ENCODE data around the gene CCDC6. TPM values are rescaled to one million over a fixed set of nuclear protein-coding genes. Genes with fewer than 3 reads are reported as not detected.
A peak's percentile ranks its signal among the peaks of the same experiment; 100 is the strongest.

Gene CCDC6
- total and polyA plus RNA-seq, 2 of the 8 experiments (the other 6 are each of a cell fraction or from before 2014, with no cell fraction given), result 42.2 to 74.4 TPM

DNA sequence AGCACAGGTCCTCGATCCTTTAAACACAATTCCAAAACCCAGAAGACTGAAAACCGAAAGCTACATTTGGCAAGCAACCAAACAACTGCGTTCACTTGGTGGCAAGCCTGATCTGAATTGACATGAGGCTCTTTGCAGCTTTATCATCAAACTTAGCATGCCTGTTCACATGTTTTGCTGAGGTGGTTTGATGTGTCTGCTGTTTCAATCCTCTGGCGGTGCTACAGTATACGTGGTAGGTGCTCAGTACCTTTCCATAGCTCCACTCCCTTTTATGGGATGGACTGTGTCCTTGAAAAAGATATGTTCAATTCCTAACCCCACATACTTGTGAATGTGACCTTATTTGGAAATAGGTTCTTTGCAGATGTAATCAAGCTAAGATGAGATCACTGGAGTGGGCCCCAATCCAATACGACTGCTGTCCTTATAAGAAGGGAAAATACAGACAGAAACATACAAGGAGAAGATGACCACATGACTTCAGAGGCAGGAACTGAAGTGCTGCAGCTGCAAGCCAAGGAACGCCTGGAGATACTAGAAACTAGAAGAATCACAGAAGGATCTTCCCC lies 33.4 kb downstream of the CCDC6 start:
- Histone ChIP-seq H3K9me3 (ENCODE audit: insufficient read depth in 2 of 2, low read depth in 1 of 2, low read length in 1 of 2) (no peaks in the 10 kb centered on the region), H4K5ac (ENCODE audit: insufficient read length, low read depth, low read length) (no peak overlapping the region), H3K79me2 (ENCODE audit: control insufficient read depth in 1 of 2, insufficient read depth in 2 of 2, low read length in 2 of 2) (peaks cover 46 to 100% of the 10 kb centered on the region in 2 experiments; a peak in 3 of 4 replicates), H2BK5ac (ENCODE audit: low read depth, low read length) (no peak overlapping the region), H3K18ac (ENCODE audit: extremely low read depth, low read length) (no peak overlapping the region), H4K20me1 (replicated peaks in 1 of 2; ENCODE audit: control insufficient read depth in 1 of 2, insufficient read depth in 2 of 2, low read length in 2 of 2) (peaks cover 9 to 24% of the 10 kb centered on the region in 2 experiments), H3K36me3 (ENCODE audit: control insufficient read depth in 2 of 4, insufficient read depth in 4 of 4, low read length in 3 of 4) (no peaks in the 10 kb centered on the region), H2BK12ac (ENCODE audit: low read depth, low read length) (no peak overlapping the region), H4K91ac (replicated peaks; ENCODE audit: insufficient read length, low read length) (no peak overlapping the region), H3K23me2 (ENCODE audit: low read depth, low read length) (no peaks in the 10 kb centered on the region; the same call in 1 of the 2 replicates), H3K4me1 (replicated peaks in 1 of 4; ENCODE audit: control insufficient read depth in 3 of 4, insufficient read depth in 4 of 4, low read length in 3 of 4) (peaks cover 0 to 36% (median 18%) of the 10 kb centered on the region in 4 experiments; a peak in 4 of 7 replicates), H3K14ac (ENCODE audit: insufficient read length) (no peak overlapping the region), H3K4me2 (ENCODE audit: insufficient read depth in 1 of 2, low read depth in 2 of 2, low read length in 2 of 2) (no peak overlapping the region; a peak in 1 of 4 replicates), H3K23ac (ENCODE audit: insufficient read length) (no peak overlapping the region), H4K8ac (ENCODE audit: extremely low read depth, insufficient read depth, low read length) (no peak overlapping the region), H2BK15ac (ENCODE audit: low read length) (no peak overlapping the region), H2AFZ (ENCODE audit: low read length) (no peak overlapping the region), H3K79me1 (ENCODE audit: low read depth, low read length) (peaks cover 6% of the 10 kb centered on the region), H3K4me3 (ENCODE audit: extremely low read depth in 1 of 4, insufficient read depth in 2 of 4, low read depth in 3 of 4, low read length in 4 of 4) (no peak overlapping the region), H2BK20ac (ENCODE audit: low read length) (no peak overlapping the region), H2BK120ac (replicated peaks; ENCODE audit: low read depth, low read length) (no peak overlapping the region), H3K27ac (ENCODE audit: low read depth, low read length) (no peak overlapping the region), H3K9ac (replicated peaks in 1 of 4; ENCODE audit: extremely low read depth in 1 of 4, low read depth in 3 of 4, low read length in 3 of 4) (no peak overlapping the region), H3K27me3 (replicated peaks in 1 of 4; ENCODE audit: control insufficient read depth in 3 of 4, extremely low read depth in 1 of 4, insufficient read depth in 3 of 4, low read length in 3 of 4) (no peaks in the 10 kb centered on the region), H3K4ac (replicated peaks; ENCODE audit: insufficient read length, low read depth, low read length) (no peak overlapping the region), H3K56ac (replicated peaks; ENCODE audit: insufficient read length, low read depth, low read length) (no peak overlapping the region), H2AK5ac (ENCODE audit: low read depth, low read length) (0 out of 2 replicates have a peak overlapping the region, but pooled peaks have one; percentile 4)
- TF ChIP-seq SRF (IDR thresholded peaks at IDR 0.05; ENCODE audit: low read depth, low read length), result peak; percentile 66; the same call in 1 of the 2 replicates
- no peak for TF ChIP-seq GABPA (IDR thresholded peaks at IDR 0.05; ENCODE audit: borderline replicate concordance, insufficient read depth, low read length)
- ChIA-PET CTCF (ENCODE audit: partially characterized antibody) (interaction anchor here (0.6 to 6.0 kb wide), 11 partner anchors 7 to 159 kb away, joined by 3 to 32 read pairs (median 3); no protein-coding TSS in a partner anchor), POLR2A (ENCODE audit: partially characterized antibody) (interaction anchor here (0.7 to 1.7 kb wide), 5 partner anchors 17 to 163 kb away, joined by 3 to 5 read pairs (median 4); partner anchors contain the start of gene SLC16A9)
- DNase-seq (ENCODE audit: low read depth in 1 of 2, low spot score in 2 of 2) (no peak), FAIRE-seq (no peak)
- 87% methylated on average over 7 of the region's 7 CpGs; no CpG with 5 or more reads in 1 of the 2 experiments for WGBS, 2 experiments (ENCODE audit: extremely low coverage in 1 of 2, insufficient coverage in 1 of 2, insufficient read length in 1 of 2, insufficient replicate concordance in 2 of 2, low coverage in 1 of 2, low lambda C conversion rate in 2 of 2, missing lambda C conversion rate in 1 of 2)

Data from H1 (cell line).